Coronary artery (tissue), 2 donors: ENCODE data around the gene PTPRD.

Experiments used
- DNase-seq: peaks from one replicate; pipeline ENCODE4 v3.0.0-alpha.2; 2017; ENCODE audit warnings: low spot score
- H3K27ac ChIP-seq, 2 donors: fragments of 200-600 bp; sonication (generic); one replicate each; pipeline ENCODE4 v1.5.1; 2016 to 2019
- H3K4me3 ChIP-seq: fragments of 200-600 bp; sonication (generic); 2 replicates; pipeline ENCODE4 v1.5.1; 2016; ENCODE audit warnings: mild to moderate bottlenecking, moderate library complexity
- CTCF ChIP-seq: fragments of 200-600 bp; sonication (generic); IDR thresholded peaks from one replicate; pipeline ENCODE4 v1.5.1; 2019; ENCODE audit warnings: antibody characterized with exemption

PTPRD gene

GRCh38 chr9:9730174-9730573, 882.6 kb downstream of the PTPRD start:
- Histone ChIP-seq H3K27ac (no peak overlapping the region), H3K4me3 (no peak overlapping the region)
- DNase-seq: no peak
- TF ChIP-seq CTCF: no peak

- no peak overlapping the region for H3K27ac ChIP-seq
- no peak overlapping the region for H3K4me3 ChIP-seq
- TF ChIP-seq CTCF: no peak
- no peak for DNase-seq
Observed at GRCh38 chr9:9729082-9729481, 883.7 kb downstream of the PTPRD start.

- H3K27ac ChIP-seq: no peak overlapping the region
- TF ChIP-seq CTCF: no peak
- DNase-seq: no peak
Observed at GRCh38 chr9:9719373-9720112, 893.3 kb downstream of the PTPRD start.

GRCh38 chr9:9718691-9719090, 894.1 kb downstream of the PTPRD start:
- no peak for TF ChIP-seq CTCF
- DNase-seq: no peak

More at GRCh38 chr9:9719373-9720112, 893.3 kb downstream of the PTPRD start:
- no peak overlapping the region for H3K4me3 ChIP-seq

GRCh38 chr9:9679433-9679832, 933.4 kb downstream of the PTPRD start:
- no peak for DNase-seq
- Histone ChIP-seq H3K4me3 (no peak overlapping the region), H3K27ac (no peak overlapping the region)
- no peak for TF ChIP-seq CTCF

More at GRCh38 chr9:9718691-9719090, 894.1 kb downstream of the PTPRD start:
- Histone ChIP-seq H3K27ac (no peak overlapping the region), H3K4me3 (no peak overlapping the region)

- no peak for DNase-seq
- Histone ChIP-seq H3K27ac (no peak overlapping the region), H3K4me3 (no peak overlapping the region)
- no peak for TF ChIP-seq CTCF
Observed at GRCh38 chr9:9674461-9674860, 938.3 kb downstream of the PTPRD start.

GRCh38 chr9:9670454-9670853, 942.3 kb downstream of the PTPRD start:
- H3K27ac ChIP-seq: no peak overlapping the region
- no peak for TF ChIP-seq CTCF
- DNase-seq: no peak
- no peak overlapping the region for H3K4me3 ChIP-seq
